ENCODE measurements around the gene CCDC12. TPM values are rescaled to one million over a fixed set of nuclear protein-coding genes. Genes with fewer than 3 reads are reported as not detected.

CCDC12 gene
- total RNA-seq, 2 donors from 2014 or later, result 46.7 to 47.8 TPM

- Histone ChIP-seq H3K9me3 (ENCODE audit: control insufficient read depth, low read length) (no peaks in the 10 kb centered on the region), H3K4me3 (ENCODE audit: low read length) (no peak overlapping the region), H3K27me3 (ENCODE audit: control insufficient read depth, insufficient read depth, low read length, poor library complexity, severe bottlenecking) (no peaks in the 10 kb centered on the region), H3K4me1 (ENCODE audit: control insufficient read depth, insufficient read depth, low read length) (no peaks in the 10 kb centered on the region), H3K36me3 (ENCODE audit: control insufficient read depth, insufficient read depth, low read length) (no peaks in the 10 kb centered on the region), H3K27ac (ENCODE audit: low read depth, low read length) (no peak overlapping the region), H3K9ac (ENCODE audit: extremely low read depth, low read length, poor library complexity, severe bottlenecking) (no peak overlapping the region)
- Mint-ChIP-seq H3K36me3 (ENCODE audit: low read depth) (no peaks in the 10 kb centered on the region), H3K27ac (no peak overlapping the region), H3K4me3 (no peak overlapping the region), H3K4me1 (no peaks in the 10 kb centered on the region), H3K27me3 (ENCODE audit: insufficient read depth) (peaks cover 21% of the 10 kb centered on the region), H3K9me3 (no peaks in the 10 kb centered on the region)
- DNase-seq, result no peak
- 92 to 99% methylated on average over 11 to 22 of the region's 22 CpGs for WGBS, 2 experiments (ENCODE audit: insufficient coverage in 1 of 2, insufficient read length in 1 of 2)
- TF ChIP-seq CTCF (conservative IDR thresholded peaks at IDR 0.05), result no peak
These were observed 77.2 kb downstream of the CCDC12 start for GRCh38 chr3:46899151-46900006.

GRCh38 chr3:46898321-46899150 lies 78.0 kb downstream of the CCDC12 start:
- WGBS, 2 experiments (ENCODE audit: insufficient coverage in 1 of 2, insufficient read length in 1 of 2), result 72 to 90% methylated on average over 46 to 69 of the region's 71 CpGs
- H3K27me3 Mint-ChIP-seq (ENCODE audit: insufficient read depth), result peaks cover 27% of the 10 kb centered on the region
- Histone ChIP-seq H3K4me1 (ENCODE audit: control insufficient read depth, insufficient read depth, low read length) (no peaks in the 10 kb centered on the region), H3K27ac (ENCODE audit: low read depth, low read length) (no peak overlapping the region), H3K27me3 (ENCODE audit: control insufficient read depth, insufficient read depth, low read length, poor library complexity, severe bottlenecking) (peaks cover 2% of the 10 kb centered on the region), H3K4me3 (ENCODE audit: low read length) (no peak overlapping the region), H3K9ac (ENCODE audit: extremely low read depth, low read length, poor library complexity, severe bottlenecking) (no peak overlapping the region), H3K9me3 (ENCODE audit: control insufficient read depth, low read length) (no peaks in the 10 kb centered on the region), H3K36me3 (ENCODE audit: control insufficient read depth, insufficient read depth, low read length) (no peaks in the 10 kb centered on the region)
- no peak overlapping the region for H3K27ac Mint-ChIP-seq
- no peak overlapping the region for H3K4me3 Mint-ChIP-seq
- no peak for TF ChIP-seq CTCF (conservative IDR thresholded peaks at IDR 0.05)
- no peaks in the 10 kb centered on the region for H3K4me1 Mint-ChIP-seq
- H3K9me3 Mint-ChIP-seq, result no peaks in the 10 kb centered on the region
- peak; percentile 79 for DNase-seq
- no peaks in the 10 kb centered on the region for H3K36me3 Mint-ChIP-seq (ENCODE audit: low read depth)

GRCh38 chr3:46897829-46898320 lies 78.7 kb downstream of the CCDC12 start:
- H3K9ac ChIP-seq (ENCODE audit: extremely low read depth, low read length, poor library complexity, severe bottlenecking), result no peak overlapping the region
- Mint-ChIP-seq H3K27me3 (ENCODE audit: insufficient read depth) (peaks cover 34% of the 10 kb centered on the region), H3K4me3 (no peak overlapping the region), H3K36me3 (ENCODE audit: low read depth) (no peaks in the 10 kb centered on the region), H3K9me3 (no peaks in the 10 kb centered on the region), H3K4me1 (no peaks in the 10 kb centered on the region), H3K27ac (no peak overlapping the region)
- peaks cover 8% of the 10 kb centered on the region for H3K27me3 ChIP-seq (ENCODE audit: control insufficient read depth, insufficient read depth, low read length, poor library complexity, severe bottlenecking)
- 87 to 92% methylated on average over 10 to 15 of the region's 15 CpGs for WGBS, 2 experiments (ENCODE audit: insufficient coverage in 1 of 2, insufficient read length in 1 of 2)
- peak; percentile 54 for TF ChIP-seq CTCF (conservative IDR thresholded peaks at IDR 0.05)
- H3K4me3 ChIP-seq (ENCODE audit: low read length), result no peak overlapping the region
- H3K9me3 ChIP-seq (ENCODE audit: control insufficient read depth, low read length), result no peaks in the 10 kb centered on the region
- no peaks in the 10 kb centered on the region for H3K4me1 ChIP-seq (ENCODE audit: control insufficient read depth, insufficient read depth, low read length)
- no peaks in the 10 kb centered on the region for H3K36me3 ChIP-seq (ENCODE audit: control insufficient read depth, insufficient read depth, low read length)
- DNase-seq, result no peak
- no peak overlapping the region for H3K27ac ChIP-seq (ENCODE audit: low read depth, low read length)
